HepG2 (cell line): Measurements from ENCODE around the gene CAPS.

Source experiments
- CTCF ChIP-seq: sonication (generic); formaldehyde crosslinking; IDR thresholded peaks from 2 replicates; pipeline ENCODE4 v1.5.0; 2020; ENCODE audit warnings: mild to moderate bottlenecking, missing genetic modification reagents, moderate library complexity
- PHF8 ChIP-seq: sonication (generic); formaldehyde crosslinking; IDR thresholded peaks from 2 replicates; pipeline ENCODE4 v1.5.0; 2020; ENCODE audit warnings: missing genetic modification reagents
- SMC3 ChIP-seq: IDR thresholded peaks from 2 replicates; pipeline ENCODE4 v1.6.1; 2011; ENCODE audit warnings: low read length, improper control_type of control experiment
- ZBTB10 ChIP-seq: sonication (generic); formaldehyde crosslinking; IDR thresholded peaks from 2 replicates; pipeline ENCODE4 v1.4.0; 2020; ENCODE audit warnings: missing genetic modification reagents, borderline replicate concordance

GRCh38 chr19:5890099-5890498 lies 24.0 kb upstream of the CAPS start:
- TF ChIP-seq ZBTB10 (CRISPR knock-in tag), result no peak
- no peak for TF ChIP-seq SMC3
- TF ChIP-seq CTCF (CRISPR knock-in tag), result no peak
- TF ChIP-seq PHF8 (CRISPR knock-in tag), result no peak
